HG03469 (cell line): Measurements from ENCODE around the gene ZNF512B.
"Not testable (repeated sequence)": the region's sequence is repeated elsewhere in the genome, so short reads cannot be mapped to it uniquely, and the experiment has no call there.

ENCODE experiments used
- ATAC-seq: cut with Tn5 transposase; IDR thresholded peaks from one replicate; pipeline ENCODE4 v1.9.1; 2021; ENCODE audit warnings: mild to moderate bottlenecking, moderate library complexity, moderate number of reproducible peaks; ENCODE audit not compliant: unreplicated experiment

ZNF512B gene

GRCh38 chr20:63969838-63970713 lies at the start of gene ZNF512B:
Gene ZNF512B (minus strand): TSS chr20:63969930. CDS start chr20:63967950, 1,980 bp downstream.
- no peak for ATAC-seq

GRCh38 chr20:64015635-64016034 lies 45.9 kb upstream of the ZNF512B start:
- ATAC-seq = no peak

GRCh38 chr20:64012385-64013154 lies 42.8 kb upstream of the ZNF512B start:
- not testable (repeated sequence) for ATAC-seq

- ATAC-seq = no peak
Observed at GRCh38 chr20:64011366-64011779, 41.6 kb upstream of the ZNF512B start.

GRCh38 chr20:64010711-64011237 lies 41.0 kb upstream of the ZNF512B start:
- ATAC-seq = no peak

- no peak for ATAC-seq
Observed at GRCh38 chr20:64009811-64010387, 40.2 kb upstream of the ZNF512B start.

GRCh38 chr20:64006902-64007301 lies 37.2 kb upstream of the ZNF512B start:
- ATAC-seq = no peak

- no peak for ATAC-seq
Observed at GRCh38 chr20:64006490-64006889, 36.8 kb upstream of the ZNF512B start.

GRCh38 chr20:64005394-64005793 lies 35.7 kb upstream of the ZNF512B start:
- ATAC-seq = no peak

- no peak for ATAC-seq
Observed at GRCh38 chr20:64003960-64004725, 34.4 kb upstream of the ZNF512B start.

- no peak for ATAC-seq
Observed at GRCh38 chr20:64001607-64002011, 31.9 kb upstream of the ZNF512B start.

GRCh38 chr20:64000906-64001305 lies 31.2 kb upstream of the ZNF512B start:
- no peak for ATAC-seq

GRCh38 chr20:63982937-63983336 lies 13.2 kb upstream of the ZNF512B start:
- ATAC-seq = no peak

GRCh38 chr20:63980806-63981728 lies 11.3 kb upstream of the ZNF512B start, which contains the start of gene PRPF6:
Gene PRPF6 (plus strand): TSS chr20:63981132. CDS start chr20:63981246, 114 bp downstream.
- peak; percentile 46 for ATAC-seq

GRCh38 chr20:63980317-63980805 lies 10.6 kb upstream of the ZNF512B start:
- ATAC-seq = no peak

GRCh38 chr20:63979557-63980316 lies 10.0 kb upstream of the ZNF512B start, which contains the start of gene SAMD10:
Gene SAMD10 (minus strand): TSS chr20:63979642. CDS start chr20:63979467, 175 bp downstream.
- no peak for ATAC-seq

GRCh38 chr20:63979229-63979556 lies 9.5 kb upstream of the ZNF512B start:
- ATAC-seq = no peak
